Mesendoderm (in vitro differentiated cells): ENCODE measurements around the gene CNOT11.

Experiments
- DNase-seq: peaks from one replicate; pipeline ENCODE4 v3.0.0; 2013
- H2AK5ac ChIP-seq: 2 replicates; pipeline ENCODE4 v1.6.1; 2013; ENCODE audit warnings: low read length, inconsistent platforms
- H2BK120ac ChIP-seq: 2 replicates; pipeline ENCODE4 v1.6.1; 2013; ENCODE audit warnings: low read depth, mild to moderate bottlenecking, low read length, moderate library complexity, mixed read lengths
- H2BK15ac ChIP-seq: replicated peaks from 2 replicates; pipeline ENCODE4 v1.6.1; 2013; ENCODE audit warnings: low read depth, mild to moderate bottlenecking, moderate library complexity
- H2BK5ac ChIP-seq: 2 replicates; pipeline ENCODE4 v1.6.1; 2013; ENCODE audit warnings: low read length, inconsistent platforms
- H3K18ac ChIP-seq: 2 replicates; pipeline ENCODE4 v1.6.1; 2013; ENCODE audit warnings: mild to moderate bottlenecking, low read length, mixed read lengths
- H3K23ac ChIP-seq: one replicate; pipeline ENCODE4 v1.6.1; 2013; ENCODE audit warnings: low read length
- H3K27ac ChIP-seq: 2 replicates; pipeline ENCODE4 v1.5.1; 2013; ENCODE audit warnings: low read depth, mild to moderate bottlenecking, inconsistent platforms, low read length, moderate library complexity
- H3K27me3 ChIP-seq: 2 replicates; pipeline ENCODE4 v1.6.1; 2013; ENCODE audit warnings: low read length, control low read depth, mild to moderate bottlenecking, inconsistent platforms; ENCODE audit not compliant: insufficient read depth, poor library complexity
- H3K36me3 ChIP-seq: 2 replicates; pipeline ENCODE4 v1.6.1; 2013; ENCODE audit warnings: low read length, inconsistent platforms; ENCODE audit not compliant: control insufficient read depth, insufficient read depth
- H3K4ac ChIP-seq: one replicate; pipeline ENCODE4 v1.6.1; 2013; ENCODE audit warnings: low read depth, mild to moderate bottlenecking, low read length, moderate library complexity
- H3K4me1 ChIP-seq: 2 replicates; pipeline ENCODE4 v1.6.1; 2013; ENCODE audit warnings: low read depth, low read length, inconsistent platforms; ENCODE audit not compliant: control insufficient read depth
- H3K4me2 ChIP-seq: 2 replicates; pipeline ENCODE4 v1.6.1; 2013; ENCODE audit warnings: low read length
- H3K4me3 ChIP-seq: 2 replicates; pipeline ENCODE4 v1.5.1; 2013; ENCODE audit warnings: mild to moderate bottlenecking, low read length
- H3K56ac ChIP-seq: one replicate; pipeline ENCODE4 v1.6.1; 2013; ENCODE audit warnings: low read length
- H3K79me1 ChIP-seq: 2 replicates; pipeline ENCODE4 v1.6.1; 2013; ENCODE audit warnings: low read length, inconsistent platforms
- H3K79me2 ChIP-seq: 2 replicates; pipeline ENCODE4 v1.6.1; 2013; ENCODE audit warnings: mild to moderate bottlenecking, low read length; ENCODE audit not compliant: control insufficient read depth, insufficient read depth
- H3K9ac ChIP-seq: 2 replicates; pipeline ENCODE4 v1.6.1; 2013; ENCODE audit warnings: low read length, inconsistent platforms
- H4K5ac ChIP-seq: one replicate; pipeline ENCODE4 v1.6.1; 2013; ENCODE audit warnings: low read length
- H4K8ac ChIP-seq: one replicate; pipeline ENCODE4 v1.6.1; 2013; ENCODE audit warnings: low read depth, mild to moderate bottlenecking, control low read depth, low read length, moderate library complexity
- WGBS: extraction: QIAGEN DNeasy Blood & Tissue Kit; methylation state at CpG from one replicate; pipeline ENCODE4 v1.1.7; 2013; ENCODE audit warnings: low lambda C conversion rate, missing lambda C conversion rate; ENCODE audit not compliant: insufficient coverage; ENCODE audit errors: extremely low coverage; 5-methylcytosine and 5-hydroxymethylcytosine counted together

The CNOT11 gene

GRCh38 chr2:101265893-101266499 is 13.3 kb downstream of the CNOT11 start:
- no peaks in the 10 kb centered on the region for H3K79me2 ChIP-seq
- no peak overlapping the region for H3K18ac ChIP-seq
- H3K56ac ChIP-seq: no peak overlapping the region
- H3K27ac ChIP-seq: no peak overlapping the region
- no peaks in the 10 kb centered on the region for H3K79me1 ChIP-seq
- no peak overlapping the region for H2BK5ac ChIP-seq
- H3K4me2 ChIP-seq: no peak overlapping the region
- H3K4me3 ChIP-seq: no peak overlapping the region
- no peak overlapping the region for H2BK15ac ChIP-seq
- no peak overlapping the region for H3K9ac ChIP-seq
- no peak overlapping the region for H3K4ac ChIP-seq
- DNase-seq: peak; percentile 44
- no peak overlapping the region for H2AK5ac ChIP-seq
- no peak overlapping the region for H4K5ac ChIP-seq
- no CpG with 5 or more reads among the region's 11 CpGs for WGBS
- peaks cover 3% of the 10 kb centered on the region for H3K4me1 ChIP-seq
- H3K23ac ChIP-seq: no peak overlapping the region
- no peak overlapping the region for H4K8ac ChIP-seq
- H3K27me3 ChIP-seq: no peaks in the 10 kb centered on the region
- peaks cover 3% of the 10 kb centered on the region for H3K36me3 ChIP-seq
- no peak overlapping the region for H2BK120ac ChIP-seq

GRCh38 chr2:101267671-101268656 is 15.3 kb downstream of the CNOT11 start:
- Histone ChIP-seq H2BK120ac (no peak overlapping the region), H3K9ac (no peak overlapping the region), H2BK5ac (no peak overlapping the region), H3K23ac (no peak overlapping the region), H3K36me3 (peaks cover 3% of the 10 kb centered on the region), H3K79me2 (no peaks in the 10 kb centered on the region), H4K5ac (no peak overlapping the region), H3K56ac (no peak overlapping the region), H3K18ac (no peak overlapping the region), H3K4me2 (no peak overlapping the region), H3K4me3 (no peak overlapping the region), H3K79me1 (no peaks in the 10 kb centered on the region), H3K4ac (no peak overlapping the region), H2AK5ac (no peak overlapping the region), H3K27ac (no peak overlapping the region), H2BK15ac (no peak overlapping the region), H4K8ac (no peak overlapping the region), H3K4me1 (peaks cover 3% of the 10 kb centered on the region), H3K27me3 (no peaks in the 10 kb centered on the region)
- WGBS: no CpG with 5 or more reads among the region's 15 CpGs
- DNase-seq: no peak

- Histone ChIP-seq H3K4me2 (no peak overlapping the region), H3K56ac (no peak overlapping the region), H3K36me3 (peaks cover 3% of the 10 kb centered on the region), H3K79me2 (no peaks in the 10 kb centered on the region), H3K4me1 (no peaks in the 10 kb centered on the region), H3K4ac (no peak overlapping the region), H3K9ac (no peak overlapping the region), H3K23ac (no peak overlapping the region), H3K18ac (no peak overlapping the region), H4K8ac (no peak overlapping the region), H2AK5ac (no peak overlapping the region), H3K79me1 (no peaks in the 10 kb centered on the region), H3K27me3 (no peaks in the 10 kb centered on the region), H2BK5ac (no peak overlapping the region), H4K5ac (no peak overlapping the region), H2BK15ac (no peak overlapping the region), H3K4me3 (no peak overlapping the region), H3K27ac (no peak overlapping the region), H2BK120ac (no peak overlapping the region)
- DNase-seq: no peak
- no CpG with 5 or more reads among the region's 8 CpGs for WGBS
Measured at GRCh38 chr2:101270700-101271259, 18.1 kb downstream of the CNOT11 start.

- Histone ChIP-seq H3K4me3 (no peak overlapping the region), H3K9ac (no peak overlapping the region), H3K4ac (no peak overlapping the region), H2AK5ac (no peak overlapping the region), H2BK15ac (no peak overlapping the region), H3K79me1 (no peaks in the 10 kb centered on the region), H4K5ac (no peak overlapping the region), H4K8ac (no peak overlapping the region), H2BK5ac (no peak overlapping the region), H3K4me1 (no peaks in the 10 kb centered on the region), H3K79me2 (no peaks in the 10 kb centered on the region), H3K36me3 (peaks cover 3% of the 10 kb centered on the region), H2BK120ac (no peak overlapping the region), H3K4me2 (no peak overlapping the region), H3K18ac (no peak overlapping the region), H3K56ac (no peak overlapping the region), H3K23ac (no peak overlapping the region), H3K27me3 (no peaks in the 10 kb centered on the region), H3K27ac (no peak overlapping the region)
- no peak for DNase-seq
- WGBS: no CpG with 5 or more reads among the region's 3 CpGs
Measured at GRCh38 chr2:101272045-101272784, 19.5 kb downstream of the CNOT11 start.

GRCh38 chr2:101273056-101273455 is 20.4 kb downstream of the CNOT11 start:
- no peak overlapping the region for H4K5ac ChIP-seq
- H3K23ac ChIP-seq: no peak overlapping the region
- no peak overlapping the region for H3K18ac ChIP-seq
- no peak overlapping the region for H3K27ac ChIP-seq
- peaks cover 3% of the 10 kb centered on the region for H3K36me3 ChIP-seq
- H3K27me3 ChIP-seq: no peaks in the 10 kb centered on the region
- H3K79me1 ChIP-seq: no peaks in the 10 kb centered on the region
- H3K9ac ChIP-seq: no peak overlapping the region
- H2BK120ac ChIP-seq: no peak overlapping the region
- no CpG with 5 or more reads among the region's 8 CpGs for WGBS
- no peak overlapping the region for H3K56ac ChIP-seq
- no peak overlapping the region for H4K8ac ChIP-seq
- no peak for DNase-seq
- H3K4ac ChIP-seq: no peak overlapping the region
- no peak overlapping the region for H2AK5ac ChIP-seq
- no peak overlapping the region for H3K4me3 ChIP-seq
- no peak overlapping the region for H2BK15ac ChIP-seq
- H3K4me1 ChIP-seq: no peaks in the 10 kb centered on the region
- H3K4me2 ChIP-seq: no peak overlapping the region
- no peak overlapping the region for H2BK5ac ChIP-seq
- H3K79me2 ChIP-seq: no peaks in the 10 kb centered on the region
